Neural progenitor cell (in vitro differentiated cells): Measurements from ENCODE around the gene TEX19.

ENCODE experiments used
- EZH2 ChIP-seq: fragments of 200-600 bp; sonication (generic); IDR thresholded peaks from 2 replicates; pipeline ENCODE4 v1.6.1; 2017; ENCODE audit warnings: antibody characterized with exemption, mild to moderate bottlenecking, moderate library complexity
- EZH2phosphoT487 ChIP-seq: fragments of 200-600 bp; sonication (generic); IDR thresholded peaks from 2 replicates; pipeline ENCODE4 v1.6.1; 2017; ENCODE audit warnings: antibody characterized with exemption
- TF ChIP-seq, protein P1 (sequence below): fragments of 200-600 bp; sonication (generic); IDR thresholded peaks from 2 replicates; pipeline ENCODE4 v1.5.1; 2017; ENCODE audit warnings: antibody characterized with exemption, mild to moderate bottlenecking

DNA sequence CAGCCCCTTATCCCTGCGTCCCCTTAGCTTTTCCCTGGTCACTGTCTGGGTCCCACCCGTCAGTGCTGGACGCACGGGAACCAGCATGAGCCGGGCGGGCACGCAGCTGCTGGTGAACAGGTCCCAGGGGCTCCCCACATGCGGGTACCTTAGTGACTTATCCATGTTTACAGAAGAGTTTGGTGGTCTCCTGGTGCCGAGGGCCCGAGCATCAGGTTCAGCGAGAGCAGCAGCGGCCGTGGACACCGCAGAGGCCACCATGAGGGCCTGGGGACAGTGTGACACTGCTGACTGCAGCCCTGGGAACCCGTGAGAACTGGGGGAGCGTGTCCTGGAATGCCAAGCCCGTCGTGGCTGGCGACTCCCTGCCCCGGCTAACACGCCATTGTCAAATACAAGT is 48.2 kb upstream of the TEX19 start:
- TF ChIP-seq, protein P1, sequence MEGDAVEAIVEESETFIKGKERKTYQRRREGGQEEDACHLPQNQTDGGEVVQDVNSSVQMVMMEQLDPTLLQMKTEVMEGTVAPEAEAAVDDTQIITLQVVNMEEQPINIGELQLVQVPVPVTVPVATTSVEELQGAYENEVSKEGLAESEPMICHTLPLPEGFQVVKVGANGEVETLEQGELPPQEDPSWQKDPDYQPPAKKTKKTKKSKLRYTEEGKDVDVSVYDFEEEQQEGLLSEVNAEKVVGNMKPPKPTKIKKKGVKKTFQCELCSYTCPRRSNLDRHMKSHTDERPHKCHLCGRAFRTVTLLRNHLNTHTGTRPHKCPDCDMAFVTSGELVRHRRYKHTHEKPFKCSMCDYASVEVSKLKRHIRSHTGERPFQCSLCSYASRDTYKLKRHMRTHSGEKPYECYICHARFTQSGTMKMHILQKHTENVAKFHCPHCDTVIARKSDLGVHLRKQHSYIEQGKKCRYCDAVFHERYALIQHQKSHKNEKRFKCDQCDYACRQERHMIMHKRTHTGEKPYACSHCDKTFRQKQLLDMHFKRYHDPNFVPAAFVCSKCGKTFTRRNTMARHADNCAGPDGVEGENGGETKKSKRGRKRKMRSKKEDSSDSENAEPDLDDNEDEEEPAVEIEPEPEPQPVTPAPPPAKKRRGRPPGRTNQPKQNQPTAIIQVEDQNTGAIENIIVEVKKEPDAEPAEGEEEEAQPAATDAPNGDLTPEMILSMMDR, result no peak
- TF ChIP-seq EZH2phosphoT487 (no peak), EZH2 (no peak)
